Liver (tissue), 9 donors: ENCODE results near the gene STK38L. TPM values are rescaled to one million over a fixed set of nuclear protein-coding genes. Genes with fewer than 3 reads are reported as not detected.

Experiments used
- DNase-seq: peaks from one replicate; pipeline ENCODE4 v3.0.0-alpha.2; 2017; ENCODE audit warnings: low spot score
- H3K27ac ChIP-seq, 2 donors: one replicate each; pipeline ENCODE4 v1.7.0; 2013; ENCODE audit warnings: inconsistent platforms in 2 of 2, low read length in 2 of 2, control low read depth in 1 of 2, low read depth in 1 of 2, mild to moderate bottlenecking in 1 of 2
- H3K27me3 ChIP-seq, 4 donors: one replicate each; pipeline versions ENCODE4 v1.6.1 to v1.7.0; 2013; ENCODE audit warnings: low read length in 3 of 4, inconsistent platforms in 1 of 4, mild to moderate bottlenecking in 1 of 4, moderate library complexity in 1 of 4; ENCODE audit not compliant: control insufficient read depth in 4 of 4, insufficient read depth in 4 of 4
- H3K36me3 ChIP-seq, 4 donors: one replicate each; pipeline versions ENCODE4 v1.6.1 to v1.7.0; 2013; ENCODE audit warnings: low read length in 3 of 4, mild to moderate bottlenecking in 3 of 4, low read depth in 1 of 4, moderate library complexity in 1 of 4; ENCODE audit not compliant: control insufficient read depth in 4 of 4, insufficient read depth in 3 of 4
- H3K4me1 ChIP-seq, 4 donors: one replicate each; pipeline versions ENCODE4 v1.6.1 to v1.7.0; 2013; ENCODE audit warnings: low read length in 3 of 4, mild to moderate bottlenecking in 3 of 4, moderate library complexity in 1 of 4; ENCODE audit not compliant: control insufficient read depth in 4 of 4, insufficient read depth in 4 of 4
- H3K4me3 ChIP-seq, 3 donors: one replicate each; pipeline versions ENCODE4 v1.6.1 to v1.7.0; 2013; ENCODE audit warnings: low read length in 3 of 3, control low read depth in 1 of 3, low read depth in 1 of 3, mild to moderate bottlenecking in 1 of 3
- H3K9ac ChIP-seq, 2 donors: one replicate each; pipeline ENCODE4 v1.7.0; 2013; ENCODE audit warnings: low read length in 2 of 2, mild to moderate bottlenecking in 2 of 2, moderate library complexity in 2 of 2, control low read depth in 1 of 2, low read depth in 1 of 2
- H3K9me3 ChIP-seq, 4 donors: one replicate each; pipeline versions ENCODE4 v1.6.1 to v1.7.0; 2013; ENCODE audit warnings: low read length in 3 of 4; ENCODE audit not compliant: control insufficient read depth in 4 of 4
- CTCF ChIP-seq: fragments of 150-350 bp; IDR thresholded peaks from 2 replicates; pipeline ENCODE4 v1.5.1; 2017; ENCODE audit warnings: improper control_type of control experiment, low read depth, low read length; ENCODE audit not compliant: missing input control
- EGR1 ChIP-seq, 2 donors: IDR thresholded peaks; 2 replicates each; pipeline ENCODE4 v1.6.1; 2016 to 2018; ENCODE audit warnings: antibody characterized with exemption in 2 of 2, low read depth in 2 of 2
- FOXA1 ChIP-seq: IDR thresholded peaks from 2 replicates; pipeline ENCODE4 v1.6.1; 2016; ENCODE audit warnings: antibody characterized with exemption
- FOXA2 ChIP-seq: IDR thresholded peaks from 2 replicates; pipeline ENCODE4 v1.6.1; 2016; ENCODE audit warnings: antibody characterized with exemption
- GABPA ChIP-seq, 2 donors: IDR thresholded peaks in 1 of 2; conservative IDR thresholded peaks in 1 of 2; 2 replicates each; pipeline ENCODE4 v1.6.1; 2016; ENCODE audit warnings: antibody characterized with exemption in 2 of 2, mild to moderate bottlenecking in 1 of 2, moderate library complexity in 1 of 2
- HNF4A ChIP-seq, 2 donors: conservative IDR thresholded peaks; 2 replicates each; pipeline ENCODE4 v1.6.1; 2016; ENCODE audit warnings: antibody characterized with exemption in 2 of 2, mild to moderate bottlenecking in 2 of 2
- HNF4G ChIP-seq: IDR thresholded peaks from 2 replicates; pipeline ENCODE4 v1.6.1; 2016; ENCODE audit warnings: antibody characterized with exemption
- JUND ChIP-seq, 2 donors: IDR thresholded peaks; 2 replicates each; pipeline ENCODE4 v1.6.1; 2016; ENCODE audit warnings: antibody characterized with exemption in 2 of 2
- NR2F2 ChIP-seq: IDR thresholded peaks from 2 replicates; pipeline ENCODE4 v1.6.1; 2016; ENCODE audit warnings: antibody characterized with exemption
- RAD21 ChIP-seq, 2 donors: IDR thresholded peaks; 2 replicates each; pipeline ENCODE4 v1.6.1; 2016; ENCODE audit warnings: antibody characterized with exemption in 2 of 2, mild to moderate bottlenecking in 2 of 2
- REST ChIP-seq: IDR thresholded peaks from 2 replicates; pipeline ENCODE4 v1.6.1; 2016; ENCODE audit warnings: antibody characterized with exemption, mild to moderate bottlenecking
- RXRA ChIP-seq, 2 donors: IDR thresholded peaks; 2 replicates each; pipeline ENCODE4 v1.6.1; 2017 to 2018; ENCODE audit warnings: antibody characterized with exemption in 2 of 2, mild to moderate bottlenecking in 1 of 2
- SP1 ChIP-seq: IDR thresholded peaks from 2 replicates; pipeline ENCODE4 v1.6.1; 2018; ENCODE audit warnings: antibody characterized with exemption, mild to moderate bottlenecking
- TAF1 ChIP-seq: conservative IDR thresholded peaks from 2 replicates; pipeline ENCODE4 v1.6.1; 2016; ENCODE audit warnings: antibody characterized with exemption, mild to moderate bottlenecking
- YY1 ChIP-seq: IDR thresholded peaks from 2 replicates; pipeline ENCODE4 v1.6.1; 2016; ENCODE audit warnings: antibody characterized with exemption, mild to moderate bottlenecking
- ZBTB33 ChIP-seq: IDR thresholded peaks from 2 replicates; pipeline ENCODE4 v1.6.1; 2016; ENCODE audit warnings: antibody characterized with exemption
- WGBS: extraction: QIAGEN DNeasy Blood & Tissue Kit; methylation state at CpG from one replicate; pipeline ENCODE4 v1.1.7; 2013; 5-methylcytosine and 5-hydroxymethylcytosine counted together
- polyA plus RNA-seq, 2 donors: library from polyadenylated mRNA; stranded (reverse) in 1 of 2; unstranded in 1 of 2; fragments of 200-250 nt in 1 of 2; fragments of >200 nt in 1 of 2; fragmentation: Nextera tagmentation in 1 of 2; extraction: Ambion mirVana in 1 of 2; gene quantifications; one replicate each; pipeline versions ENCODE4 v1.2.1 to v1.2.3, GENCODE V29; 2013 to 2015
- total RNA-seq, 2 donors: library from RNA; depleted of rRNA; stranded (reverse); fragments of >200 nt; gene quantifications; one replicate each; pipeline ENCODE4 v1.2.3, GENCODE V29; 2014
- TF ChIP-seq, protein P1 (sequence below): IDR thresholded peaks from 2 replicates; pipeline ENCODE4 v1.6.1; 2016; ENCODE audit warnings: antibody characterized with exemption
- TF ChIP-seq, protein P2 (sequence below): IDR thresholded peaks from 2 replicates; pipeline ENCODE4 v1.6.1; 2016; ENCODE audit warnings: antibody characterized with exemption
- donor health status: healthy.
- donor health status: healthy.
- donor health status: healthy.
- donor health status: healthy.
- donor health status: healthy.

The STK38L gene
- total and polyA plus RNA-seq, 4 donors: 2.8 to 8.6 (median 6.6) TPM

DNA sequence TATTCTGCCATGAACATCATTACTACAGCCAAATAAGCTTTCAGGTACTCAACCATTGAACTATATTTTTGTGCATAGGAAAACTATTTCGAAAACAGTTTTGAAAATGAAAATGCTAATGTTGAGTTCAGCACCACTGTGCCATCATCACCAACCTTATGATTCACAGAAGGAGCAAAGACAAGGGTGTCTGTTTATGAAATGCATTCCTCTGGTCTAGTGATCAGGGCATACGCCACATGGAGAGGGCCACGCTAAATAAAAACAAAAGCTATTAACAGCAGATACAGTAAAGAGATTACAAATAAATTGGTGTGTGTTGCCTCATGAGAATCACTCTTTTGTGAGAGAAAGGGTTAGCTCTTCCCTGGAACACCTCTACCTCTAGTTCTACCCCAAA, 45.3 kb downstream of the STK38L start (continued):
- TF ChIP-seq REST (no peak), RXRA (IDR thresholded peaks at IDR 0.05) (no peak)

GRCh38 chr12:27290501-27291168, 46.5 kb downstream of the STK38L start:
- H3K9me3 ChIP-seq: no peaks in the 10 kb centered on the region
- WGBS: 77% methylated on average over 4 of the region's 4 CpGs
- H3K27me3 ChIP-seq: no peaks in the 10 kb centered on the region
- H3K9ac ChIP-seq: no peak overlapping the region
- H3K4me3 ChIP-seq: no peak overlapping the region
- H3K27ac ChIP-seq: no peak overlapping the region
- no peak for TF ChIP-seq NR2F2
- no peak for TF ChIP-seq SP1
- TF ChIP-seq, protein P1, sequence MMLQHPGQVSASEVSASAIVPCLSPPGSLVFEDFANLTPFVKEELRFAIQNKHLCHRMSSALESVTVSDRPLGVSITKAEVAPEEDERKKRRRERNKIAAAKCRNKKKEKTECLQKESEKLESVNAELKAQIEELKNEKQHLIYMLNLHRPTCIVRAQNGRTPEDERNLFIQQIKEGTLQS: no peak
- TF ChIP-seq ZBTB33: no peak
- TF ChIP-seq JUND (IDR thresholded peaks at IDR 0.05): no peak
- TF ChIP-seq YY1: no peak
- TF ChIP-seq CTCF: no peak
- TF ChIP-seq, protein P2, sequence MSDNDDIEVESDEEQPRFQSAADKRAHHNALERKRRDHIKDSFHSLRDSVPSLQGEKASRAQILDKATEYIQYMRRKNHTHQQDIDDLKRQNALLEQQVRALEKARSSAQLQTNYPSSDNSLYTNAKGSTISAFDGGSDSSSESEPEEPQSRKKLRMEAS: no peak
- TF ChIP-seq FOXA2: no peak
- no peak for TF ChIP-seq GABPA (IDR thresholded peaks at IDR 0.05 in 1 of 2, conservative IDR thresholded peaks at IDR 0.05 in 1 of 2)
- TF ChIP-seq FOXA1: no peak
- TF ChIP-seq HNF4A (conservative IDR thresholded peaks at IDR 0.05): no peak
- TF ChIP-seq RAD21 (IDR thresholded peaks at IDR 0.05): no peak
- no peak for TF ChIP-seq EGR1 (IDR thresholded peaks at IDR 0.05; ENCODE audit: low read depth in 2 of 2)
- TF ChIP-seq TAF1: no peak
- TF ChIP-seq RXRA (IDR thresholded peaks at IDR 0.05): no peak
- TF ChIP-seq HNF4G: no peak
- no peak for TF ChIP-seq REST
- no peaks in the 10 kb centered on the region for H3K36me3 ChIP-seq
- DNase-seq: no peak
- peaks cover 1 to 18% (median 4%) of the 10 kb centered on the region in 4 donors for H3K4me1 ChIP-seq
